ENCODE results near the gene RREB1. TPM values are rescaled to one million over a fixed set of nuclear protein-coding genes. Genes with fewer than 3 reads are reported as not detected.

The RREB1 gene
- polyA plus RNA-seq, 1 donor from 2014 or later: not detected

DNA sequence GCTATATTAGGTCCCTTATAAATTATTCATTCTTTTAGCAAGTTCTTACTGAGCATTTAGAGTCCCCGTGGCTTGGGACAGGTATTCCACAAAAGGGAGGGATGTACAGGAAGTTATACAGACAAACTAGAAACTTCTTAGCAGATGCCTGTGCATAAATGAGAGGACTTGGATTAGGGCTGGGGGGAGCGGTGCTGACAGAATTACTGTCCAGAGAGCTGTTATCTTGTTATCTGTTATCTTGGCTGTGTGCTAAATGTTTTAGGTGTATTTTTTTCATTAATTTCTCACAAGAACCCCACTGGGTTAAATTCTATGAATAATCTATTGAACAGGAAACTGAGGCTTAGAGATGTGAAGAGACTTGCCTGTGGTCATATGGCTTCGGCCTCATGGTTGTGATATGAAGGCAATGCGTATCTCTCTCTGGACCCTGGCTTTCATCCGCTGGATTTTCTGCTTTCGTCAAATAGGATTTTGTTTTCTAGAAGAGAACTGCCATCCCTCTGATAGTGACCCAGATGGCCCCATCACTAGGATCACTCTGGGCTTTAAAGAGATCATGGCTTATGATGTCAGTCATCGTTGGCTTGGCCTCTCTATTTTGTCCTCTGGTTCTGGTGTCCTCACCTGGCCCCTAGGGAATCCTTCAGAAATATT lies 32.3 kb upstream of the RREB1 start:
- no peaks in the 10 kb centered on the region for H3K9me2 ChIP-seq (ENCODE audit: insufficient read depth, low read length)
- no peak overlapping the region for H3K4me2 ChIP-seq (ENCODE audit: low read length)
- H3K27ac ChIP-seq (ENCODE audit: low read length): no peak overlapping the region
- TF ChIP-seq SMC3 (conservative IDR thresholded peaks at IDR 0.05; ENCODE audit: poor library complexity) (no peak), EZH2 (IDR thresholded peaks at IDR 0.05; ENCODE audit: borderline replicate concordance, insufficient read depth, low read length, poor library complexity, severe bottlenecking) (no peak), RAD21 (conservative IDR thresholded peaks at IDR 0.05) (no peak), POLR2AphosphoS5 (IDR thresholded peaks at IDR 0.05) (no peak), TAF1 (IDR thresholded peaks at IDR 0.05; ENCODE audit: low read depth) (no peak), EP300 (conservative IDR thresholded peaks at IDR 0.05; ENCODE audit: poor library complexity, severe bottlenecking) (no peak), MXI1 (conservative IDR thresholded peaks at IDR 0.05; ENCODE audit: poor library complexity, severe bottlenecking) (no peak)
- TF ChIP-seq, protein P1, sequence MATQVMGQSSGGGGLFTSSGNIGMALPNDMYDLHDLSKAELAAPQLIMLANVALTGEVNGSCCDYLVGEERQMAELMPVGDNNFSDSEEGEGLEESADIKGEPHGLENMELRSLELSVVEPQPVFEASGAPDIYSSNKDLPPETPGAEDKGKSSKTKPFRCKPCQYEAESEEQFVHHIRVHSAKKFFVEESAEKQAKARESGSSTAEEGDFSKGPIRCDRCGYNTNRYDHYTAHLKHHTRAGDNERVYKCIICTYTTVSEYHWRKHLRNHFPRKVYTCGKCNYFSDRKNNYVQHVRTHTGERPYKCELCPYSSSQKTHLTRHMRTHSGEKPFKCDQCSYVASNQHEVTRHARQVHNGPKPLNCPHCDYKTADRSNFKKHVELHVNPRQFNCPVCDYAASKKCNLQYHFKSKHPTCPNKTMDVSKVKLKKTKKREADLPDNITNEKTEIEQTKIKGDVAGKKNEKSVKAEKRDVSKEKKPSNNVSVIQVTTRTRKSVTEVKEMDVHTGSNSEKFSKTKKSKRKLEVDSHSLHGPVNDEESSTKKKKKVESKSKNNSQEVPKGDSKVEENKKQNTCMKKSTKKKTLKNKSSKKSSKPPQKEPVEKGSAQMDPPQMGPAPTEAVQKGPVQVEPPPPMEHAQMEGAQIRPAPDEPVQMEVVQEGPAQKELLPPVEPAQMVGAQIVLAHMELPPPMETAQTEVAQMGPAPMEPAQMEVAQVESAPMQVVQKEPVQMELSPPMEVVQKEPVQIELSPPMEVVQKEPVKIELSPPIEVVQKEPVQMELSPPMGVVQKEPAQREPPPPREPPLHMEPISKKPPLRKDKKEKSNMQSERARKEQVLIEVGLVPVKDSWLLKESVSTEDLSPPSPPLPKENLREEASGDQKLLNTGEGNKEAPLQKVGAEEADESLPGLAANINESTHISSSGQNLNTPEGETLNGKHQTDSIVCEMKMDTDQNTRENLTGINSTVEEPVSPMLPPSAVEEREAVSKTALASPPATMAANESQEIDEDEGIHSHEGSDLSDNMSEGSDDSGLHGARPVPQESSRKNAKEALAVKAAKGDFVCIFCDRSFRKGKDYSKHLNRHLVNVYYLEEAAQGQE (IDR thresholded peaks at IDR 0.05; ENCODE audit: borderline replicate concordance): no peak
- TF ChIP-seq, protein P2, sequence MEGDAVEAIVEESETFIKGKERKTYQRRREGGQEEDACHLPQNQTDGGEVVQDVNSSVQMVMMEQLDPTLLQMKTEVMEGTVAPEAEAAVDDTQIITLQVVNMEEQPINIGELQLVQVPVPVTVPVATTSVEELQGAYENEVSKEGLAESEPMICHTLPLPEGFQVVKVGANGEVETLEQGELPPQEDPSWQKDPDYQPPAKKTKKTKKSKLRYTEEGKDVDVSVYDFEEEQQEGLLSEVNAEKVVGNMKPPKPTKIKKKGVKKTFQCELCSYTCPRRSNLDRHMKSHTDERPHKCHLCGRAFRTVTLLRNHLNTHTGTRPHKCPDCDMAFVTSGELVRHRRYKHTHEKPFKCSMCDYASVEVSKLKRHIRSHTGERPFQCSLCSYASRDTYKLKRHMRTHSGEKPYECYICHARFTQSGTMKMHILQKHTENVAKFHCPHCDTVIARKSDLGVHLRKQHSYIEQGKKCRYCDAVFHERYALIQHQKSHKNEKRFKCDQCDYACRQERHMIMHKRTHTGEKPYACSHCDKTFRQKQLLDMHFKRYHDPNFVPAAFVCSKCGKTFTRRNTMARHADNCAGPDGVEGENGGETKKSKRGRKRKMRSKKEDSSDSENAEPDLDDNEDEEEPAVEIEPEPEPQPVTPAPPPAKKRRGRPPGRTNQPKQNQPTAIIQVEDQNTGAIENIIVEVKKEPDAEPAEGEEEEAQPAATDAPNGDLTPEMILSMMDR (IDR thresholded peaks at IDR 0.05; ENCODE audit: poor library complexity, severe bottlenecking): no peak
- H3K9me3 ChIP-seq (ENCODE audit: low read length): no peaks in the 10 kb centered on the region
- H2AFZ ChIP-seq (ENCODE audit: low read depth, low read length): no peak overlapping the region
- H3K36me3 ChIP-seq (ENCODE audit: insufficient read depth, low read length): no peaks in the 10 kb centered on the region
- no peak overlapping the region for H3K9ac ChIP-seq (ENCODE audit: low read length)
- H3K27me3 ChIP-seq (ENCODE audit: insufficient read depth, low read depth, low read length): no peaks in the 10 kb centered on the region
- H4K20me1 ChIP-seq (ENCODE audit: insufficient read depth): no peaks in the 10 kb centered on the region
- no peaks in the 10 kb centered on the region for H3F3A ChIP-seq (ENCODE audit: insufficient read depth, low read length, poor library complexity, severe bottlenecking)
- H3K4me3 ChIP-seq (ENCODE audit: low read length): no peak overlapping the region
- no peaks in the 10 kb centered on the region for H3K79me2 ChIP-seq (replicated peaks; ENCODE audit: insufficient read depth, low read length)

DNA sequence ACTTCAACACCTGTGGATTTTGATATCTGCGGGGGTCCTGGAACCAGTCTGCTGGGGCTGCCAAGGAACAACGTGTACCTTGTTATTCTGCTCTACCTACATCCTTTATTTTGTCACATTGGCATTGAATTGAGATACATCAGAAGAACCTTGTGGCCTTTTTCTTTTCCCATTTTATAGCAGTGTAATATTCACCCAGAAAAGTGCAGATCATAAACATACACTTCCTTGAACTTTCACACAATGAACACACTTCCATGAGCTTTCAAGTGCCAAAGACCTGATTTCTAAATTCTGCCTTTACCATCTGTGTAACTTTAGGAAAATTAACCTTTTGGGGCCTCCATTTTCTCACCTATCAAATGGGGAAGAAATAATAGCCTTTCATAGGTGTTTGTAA lies 29.9 kb upstream of the RREB1 start:
- no peaks in the 10 kb centered on the region for H3K9me3 ChIP-seq (ENCODE audit: low read length)
- no peak overlapping the region for H3K4me2 ChIP-seq (ENCODE audit: low read length)
- no peaks in the 10 kb centered on the region for H3K9me2 ChIP-seq (ENCODE audit: insufficient read depth, low read length)
- H4K20me1 ChIP-seq (ENCODE audit: insufficient read depth): no peaks in the 10 kb centered on the region
- H3K4me3 ChIP-seq (ENCODE audit: low read length): no peak overlapping the region
- H3K27me3 ChIP-seq (ENCODE audit: insufficient read depth, low read depth, low read length): no peaks in the 10 kb centered on the region
- TF ChIP-seq, protein P2 (IDR thresholded peaks at IDR 0.05; ENCODE audit: poor library complexity, severe bottlenecking): no peak
- TF ChIP-seq SMC3 (conservative IDR thresholded peaks at IDR 0.05; ENCODE audit: poor library complexity): no peak
- no peaks in the 10 kb centered on the region for H3K36me3 ChIP-seq (ENCODE audit: insufficient read depth, low read length)
- no peak overlapping the region for H3K27ac ChIP-seq (ENCODE audit: low read length)
- no peaks in the 10 kb centered on the region for H3K79me2 ChIP-seq (replicated peaks; ENCODE audit: insufficient read depth, low read length)
- H2AFZ ChIP-seq (ENCODE audit: low read depth, low read length): no peak overlapping the region
- H3K9ac ChIP-seq (ENCODE audit: low read length): no peak overlapping the region
- no peaks in the 10 kb centered on the region for H3F3A ChIP-seq (ENCODE audit: insufficient read depth, low read length, poor library complexity, severe bottlenecking)
